VCaP (cell line): ENCODE data around the gene SEMA7A.

Source experiments
- H3K27ac ChIP-seq: fragments of 450-650 bp; 2 replicates; pipeline ENCODE4 v1.5.1; 2017
- TF ChIP-seq, protein P1 (sequence below): fragments of 450-650 bp; conservative IDR thresholded peaks from 2 replicates; pipeline ENCODE4 v1.5.1; 2017; ENCODE audit warnings: mild to moderate bottlenecking, moderate library complexity

Gene SEMA7A

DNA sequence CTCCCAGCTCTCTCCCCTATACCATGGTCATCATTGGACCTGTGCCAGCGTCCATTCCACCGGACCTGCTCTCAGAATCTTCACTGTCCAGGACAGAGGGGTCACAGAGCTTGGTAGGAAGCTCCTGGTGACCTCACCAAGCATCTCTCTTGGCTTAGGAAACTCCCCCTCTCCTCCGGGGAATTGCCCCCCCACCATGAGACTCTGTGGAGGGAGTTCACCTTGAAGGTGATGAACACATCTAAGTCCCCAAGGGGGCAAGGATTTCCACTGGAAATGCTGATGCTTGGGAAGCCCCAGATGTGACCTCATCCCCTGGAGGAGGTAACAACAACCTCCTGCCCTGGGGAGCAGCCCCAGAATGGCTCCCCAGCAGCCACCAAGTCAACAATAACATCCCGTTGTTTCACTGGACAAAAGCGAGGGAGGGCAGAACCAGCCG lies 3.2 kb downstream of the SEMA7A start:
- H3K27ac ChIP-seq = no peak overlapping the region
- TF ChIP-seq, protein P1, sequence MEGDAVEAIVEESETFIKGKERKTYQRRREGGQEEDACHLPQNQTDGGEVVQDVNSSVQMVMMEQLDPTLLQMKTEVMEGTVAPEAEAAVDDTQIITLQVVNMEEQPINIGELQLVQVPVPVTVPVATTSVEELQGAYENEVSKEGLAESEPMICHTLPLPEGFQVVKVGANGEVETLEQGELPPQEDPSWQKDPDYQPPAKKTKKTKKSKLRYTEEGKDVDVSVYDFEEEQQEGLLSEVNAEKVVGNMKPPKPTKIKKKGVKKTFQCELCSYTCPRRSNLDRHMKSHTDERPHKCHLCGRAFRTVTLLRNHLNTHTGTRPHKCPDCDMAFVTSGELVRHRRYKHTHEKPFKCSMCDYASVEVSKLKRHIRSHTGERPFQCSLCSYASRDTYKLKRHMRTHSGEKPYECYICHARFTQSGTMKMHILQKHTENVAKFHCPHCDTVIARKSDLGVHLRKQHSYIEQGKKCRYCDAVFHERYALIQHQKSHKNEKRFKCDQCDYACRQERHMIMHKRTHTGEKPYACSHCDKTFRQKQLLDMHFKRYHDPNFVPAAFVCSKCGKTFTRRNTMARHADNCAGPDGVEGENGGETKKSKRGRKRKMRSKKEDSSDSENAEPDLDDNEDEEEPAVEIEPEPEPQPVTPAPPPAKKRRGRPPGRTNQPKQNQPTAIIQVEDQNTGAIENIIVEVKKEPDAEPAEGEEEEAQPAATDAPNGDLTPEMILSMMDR = no peak

DNA sequence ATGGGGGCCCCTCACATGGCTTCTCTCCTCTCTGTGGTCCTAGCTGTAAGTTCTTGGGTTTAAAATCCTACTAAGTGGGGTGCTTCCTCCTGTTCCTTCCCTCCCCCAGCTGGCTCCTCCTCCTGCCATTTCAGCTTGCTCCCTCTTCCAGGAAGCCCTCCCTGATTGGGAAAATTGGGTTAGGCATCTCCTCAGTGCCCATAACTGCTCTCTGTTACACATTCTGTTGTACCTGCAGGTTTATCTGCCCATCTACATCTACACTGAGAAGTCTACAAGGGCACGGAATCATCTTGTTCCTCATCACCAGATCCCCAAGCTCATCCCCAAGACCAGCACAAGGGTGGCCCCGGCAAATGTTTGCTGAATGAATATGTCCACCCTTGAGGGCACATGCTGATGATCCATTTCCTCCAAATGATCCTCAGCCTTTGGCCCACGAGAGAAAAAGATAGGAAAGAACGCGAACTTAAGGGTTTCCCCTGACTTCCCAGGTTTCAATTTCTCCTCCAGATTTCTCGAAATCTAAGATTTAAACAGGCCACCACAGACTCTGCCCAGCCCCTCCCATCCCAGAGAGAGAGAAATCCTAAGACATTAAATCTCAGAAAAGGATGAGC lies 3.9 kb downstream of the SEMA7A start:
- TF ChIP-seq, protein P1 = no peak
- no peak overlapping the region for H3K27ac ChIP-seq

DNA sequence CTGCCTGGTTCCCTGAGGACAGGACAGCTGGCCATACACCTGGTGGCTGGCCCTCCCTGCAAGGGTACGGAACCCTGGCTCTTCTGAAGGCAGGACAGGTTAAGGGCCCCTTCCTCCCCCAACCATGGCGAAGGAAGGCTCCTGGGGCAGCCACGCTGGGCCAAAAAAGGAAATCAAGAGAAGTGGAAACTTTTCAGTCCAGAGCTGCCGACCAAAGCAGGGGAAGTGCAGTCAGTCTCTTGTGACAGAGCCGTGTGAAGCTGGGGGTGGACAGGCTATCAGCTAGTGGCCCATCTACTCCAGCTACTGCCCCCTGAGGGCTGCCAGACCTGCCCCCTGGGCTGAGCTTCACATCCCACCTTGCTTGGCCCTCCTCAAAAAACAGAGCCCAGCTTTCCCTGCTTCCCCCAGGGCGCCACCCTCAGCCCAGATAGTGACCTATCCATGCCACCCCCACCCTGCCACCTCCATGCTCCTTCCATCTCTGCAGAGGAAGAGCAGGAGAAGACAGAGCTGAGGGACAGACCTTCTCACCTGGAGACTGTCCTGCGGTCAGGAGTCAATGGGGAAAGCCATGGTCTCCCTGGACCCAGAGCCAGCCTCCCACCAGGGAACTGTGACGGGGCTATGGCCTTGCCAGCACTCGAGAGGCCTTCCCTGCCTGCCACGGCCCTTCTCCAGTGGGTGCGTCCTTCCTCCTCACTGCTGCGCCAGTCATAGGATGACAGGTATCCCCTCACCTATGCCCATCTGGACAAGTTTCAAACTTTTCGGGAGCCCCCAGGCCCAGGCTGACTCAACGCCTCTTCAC lies 4.6 kb downstream of the SEMA7A start:
- no peak overlapping the region for H3K27ac ChIP-seq
- TF ChIP-seq, protein P1 = no peak

DNA sequence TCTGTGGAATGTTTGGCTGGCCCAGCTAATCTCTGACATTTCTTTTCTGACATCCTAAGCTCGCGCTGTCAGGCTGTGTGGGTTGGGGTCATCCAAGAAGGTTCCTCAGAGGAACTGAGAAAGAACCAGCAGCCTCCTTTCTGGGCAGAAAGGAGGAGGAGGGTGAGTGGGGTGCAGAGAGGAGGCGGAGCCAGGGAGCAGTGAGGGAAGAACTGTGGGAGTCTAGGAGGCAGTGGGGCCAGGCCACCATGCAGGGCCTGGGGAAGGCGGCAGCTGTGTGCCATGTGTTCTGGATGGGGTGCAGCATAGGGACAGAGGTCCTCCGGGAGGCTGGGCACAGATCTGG lies 5.3 kb downstream of the SEMA7A start:
- TF ChIP-seq, protein P1 = no peak
- H3K27ac ChIP-seq = no peak overlapping the region

DNA sequence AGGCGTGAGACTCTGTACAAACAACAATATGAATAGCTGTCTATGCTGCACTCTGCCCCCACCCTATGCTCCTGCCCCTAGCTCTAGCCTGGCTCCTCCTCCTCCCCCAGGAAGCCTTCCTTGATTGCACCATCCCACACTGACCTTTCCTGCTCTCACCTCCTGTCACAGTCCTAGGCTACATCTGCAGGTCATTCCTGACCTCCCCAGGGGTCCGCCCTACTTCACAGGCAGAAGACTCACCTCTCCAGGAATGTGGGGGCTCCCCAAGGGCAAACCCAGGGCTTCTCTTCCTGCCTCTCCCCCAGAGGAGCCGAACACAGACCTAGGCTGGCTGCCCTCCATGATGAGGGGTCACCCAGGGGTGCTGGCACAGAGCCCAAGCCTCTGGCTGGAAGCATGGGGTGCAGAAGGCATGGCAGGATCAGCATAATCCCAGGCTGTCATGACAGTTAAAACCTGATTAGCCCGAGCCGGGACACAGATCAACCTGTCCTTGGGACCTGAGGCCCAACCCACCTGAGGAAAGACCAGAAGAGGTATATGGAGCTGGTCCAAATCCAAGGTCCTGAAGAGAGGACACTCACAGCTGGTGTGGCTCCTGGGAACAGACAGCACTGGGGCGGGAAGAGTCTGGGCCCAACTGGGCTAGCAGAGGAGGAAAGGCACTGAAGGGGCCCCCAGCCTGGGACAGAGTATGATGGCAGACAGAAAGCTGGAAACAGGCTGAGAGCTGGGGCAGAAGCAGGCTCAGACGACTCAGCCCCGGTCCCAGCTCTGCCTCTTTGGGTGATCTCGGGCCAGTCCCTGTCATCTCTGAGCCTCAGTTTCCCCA lies 5.9 kb downstream of the SEMA7A start:
- no peak overlapping the region for H3K27ac ChIP-seq
- TF ChIP-seq, protein P1 = no peak

DNA sequence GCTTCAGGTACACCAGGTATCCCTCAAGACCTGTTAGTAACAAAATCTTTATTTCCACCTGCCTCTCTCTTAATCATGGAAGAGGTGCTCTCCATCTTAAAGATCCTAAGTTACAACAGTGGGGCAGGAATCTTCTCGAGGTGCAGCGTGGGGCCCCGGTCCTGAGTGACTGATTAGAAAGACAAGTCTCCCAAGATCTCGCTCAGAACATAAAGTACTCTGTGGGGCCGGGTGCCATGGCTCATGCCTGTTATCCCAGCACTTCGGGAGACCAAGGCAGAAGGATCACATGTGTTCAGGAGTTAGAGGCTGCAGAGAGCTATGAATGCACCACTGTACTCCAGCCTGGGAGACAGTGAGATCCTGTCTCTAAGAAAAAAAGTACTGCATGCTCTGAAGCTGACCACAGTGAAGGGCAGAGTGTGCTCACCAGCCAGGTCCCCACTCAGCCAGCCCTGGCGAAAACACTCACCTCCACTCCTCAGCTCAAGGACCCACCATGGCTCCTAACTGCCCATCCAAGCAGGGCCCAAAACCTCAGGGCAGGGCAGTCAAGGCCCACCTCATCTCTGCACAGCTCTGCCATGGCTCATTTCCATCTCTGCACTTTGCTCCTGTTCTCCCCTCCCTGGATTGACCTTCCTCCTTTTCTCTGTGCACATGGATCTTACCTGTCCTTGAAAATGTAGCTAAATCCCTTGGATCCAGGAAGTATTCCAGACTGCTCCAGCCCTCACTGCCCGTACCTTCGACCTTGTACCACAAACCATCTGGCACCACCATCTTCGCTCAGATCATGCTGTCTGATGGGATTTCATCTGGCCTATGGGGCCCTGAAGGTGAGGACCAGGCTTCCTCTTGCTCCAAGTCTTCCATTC lies 7.1 kb downstream of the SEMA7A start:
- TF ChIP-seq, protein P1 = no peak
- H3K27ac ChIP-seq = no peak overlapping the region
